IMR-90 (cell line): ENCODE measurements around the gene NGEF. TPM values are rescaled to one million over a fixed set of nuclear protein-coding genes. Genes with fewer than 3 reads are reported as not detected.

Source experiments
- ATAC-seq: fragments of 200-7000 bp; cut with Tn5 transposase; 2 replicates; pipeline ENCODE4 v1.9.1; 2020; ENCODE audit warnings: low read depth, mild to moderate bottlenecking, moderate library complexity
- BruUV-seq: library from RNA; stranded (reverse); fragments of 400-500 nt; replicated peaks from 2 replicates; lab custom pipeline; 2021; lab: Mats Ljungman, UMichigan
- CTCF ChIA-PET: fragments of 300-600 bp; formaldehyde crosslinking; extraction: SDS; loops from one replicate; lab custom pipeline; 2021; ENCODE audit warnings: antibody characterized with exemption; lab: Yijun Ruan, JAX
- POLR2A ChIA-PET: fragments of 300-600 bp; sonication (Branson Sonifier 250); formaldehyde crosslinking; loops from one replicate; lab custom pipeline; 2022; ENCODE audit warnings: antibody characterized with exemption; ENCODE audit not compliant: unreplicated experiment; lab: Charles Lee
- DNase-seq: peaks from one replicate; pipeline ENCODE4 v3.0.0; 2013
- H2AFZ ChIP-seq: replicated peaks from 2 replicates; pipeline ENCODE3; 2013; ENCODE audit warnings: low read length, mild to moderate bottlenecking; ENCODE audit not compliant: poor library complexity
- H2AK5ac ChIP-seq: 2 replicates; pipeline ENCODE4 v1.6.1; 2013; ENCODE audit warnings: low read depth, low read length, inconsistent platforms
- H2AK9ac ChIP-seq: replicated peaks from 2 replicates; pipeline ENCODE3; 2013; ENCODE audit warnings: mild to moderate bottlenecking, low read depth, low read length, moderate library complexity; ENCODE audit not compliant: poor library complexity
- H2BK120ac ChIP-seq: 2 replicates; pipeline ENCODE4 v1.6.1; 2013; ENCODE audit warnings: low read depth, low read length, inconsistent platforms
- H2BK15ac ChIP-seq: 3 replicates; pipeline ENCODE4 v1.6.1; 2013; ENCODE audit warnings: low read depth, low read length, inconsistent platforms
- H2BK20ac ChIP-seq: 2 replicates; pipeline ENCODE4 v1.6.1; 2013; ENCODE audit warnings: low read depth, mild to moderate bottlenecking, inconsistent platforms, low read length, moderate library complexity
- H2BK5ac ChIP-seq: 2 replicates; pipeline ENCODE4 v1.6.1; 2013; ENCODE audit warnings: mild to moderate bottlenecking, low read depth, low read length, inconsistent platforms; ENCODE audit not compliant: poor library complexity, severe bottlenecking
- H3K14ac ChIP-seq: replicated peaks from 2 replicates; pipeline ENCODE4 v1.6.1; 2013; ENCODE audit warnings: low read depth, low read length, inconsistent platforms
- H3K18ac ChIP-seq: 2 replicates; pipeline ENCODE4 v1.6.1; 2013; ENCODE audit warnings: low read depth, low read length, control low read depth
- H3K23ac ChIP-seq: 2 replicates; pipeline ENCODE4 v1.6.1; 2013; ENCODE audit warnings: low read depth, low read length, inconsistent platforms
- H3K27ac ChIP-seq: 2 replicates; pipeline ENCODE4 v1.5.1; 2013; ENCODE audit warnings: mild to moderate bottlenecking, control low read depth, low read length; ENCODE audit not compliant: insufficient read depth
- H3K27me3 ChIP-seq: 2 replicates; pipeline ENCODE4 v1.6.1; 2013; ENCODE audit warnings: low read length; ENCODE audit not compliant: control insufficient read depth, insufficient read depth
- H3K36me3 ChIP-seq: 2 replicates; pipeline ENCODE4 v1.6.1; 2013; ENCODE audit warnings: low read length, mixed read lengths; ENCODE audit not compliant: control insufficient read depth, insufficient read depth
- H3K4ac ChIP-seq: 2 replicates; pipeline ENCODE4 v1.6.1; 2013; ENCODE audit warnings: low read depth, low read length, inconsistent platforms
- H3K4me1 ChIP-seq: 2 replicates; pipeline ENCODE4 v1.6.1; 2013; ENCODE audit warnings: low read length, mixed read lengths; ENCODE audit not compliant: control insufficient read depth, insufficient read depth
- H3K4me2 ChIP-seq: 2 replicates; pipeline ENCODE4 v1.6.1; 2013; ENCODE audit warnings: low read depth, mild to moderate bottlenecking, control low read depth, low read length, moderate library complexity
- H3K4me3 ChIP-seq: 2 replicates; pipeline ENCODE4 v1.5.1; 2013; ENCODE audit warnings: low read depth, mild to moderate bottlenecking, control low read depth, low read length, moderate library complexity; ENCODE audit not compliant: insufficient read depth
- H3K56ac ChIP-seq: 2 replicates; pipeline ENCODE4 v1.6.1; 2013; ENCODE audit warnings: low read length, inconsistent platforms; ENCODE audit not compliant: insufficient read depth; ENCODE audit errors: extremely low read depth
- H3K79me1 ChIP-seq, 2 experiments: 2 replicates each; pipeline ENCODE4 v1.6.1; 2013; ENCODE audit warnings: low read length in 2 of 2, inconsistent platforms in 1 of 2, low read depth in 1 of 2
- H3K9ac ChIP-seq: 2 replicates; pipeline ENCODE4 v1.6.1; 2013; ENCODE audit warnings: low read depth, low read length, control low read depth
- H3K9me1 ChIP-seq: 2 replicates; pipeline ENCODE4 v1.6.1; 2013; ENCODE audit warnings: low read length, inconsistent platforms; ENCODE audit not compliant: insufficient read depth
- H3K9me3 ChIP-seq: 2 replicates; pipeline ENCODE4 v1.6.1; 2013; ENCODE audit warnings: low read length; ENCODE audit not compliant: control insufficient read depth, insufficient read depth
- H4K20me1 ChIP-seq: 2 replicates; pipeline ENCODE4 v1.6.1; 2013; ENCODE audit warnings: low read length, inconsistent platforms; ENCODE audit not compliant: insufficient read depth
- H4K5ac ChIP-seq: 2 replicates; pipeline ENCODE4 v1.6.1; 2013; ENCODE audit warnings: mild to moderate bottlenecking, low read depth, low read length, control low read depth
- H4K8ac ChIP-seq, 2 experiments: 2 replicates each; pipeline ENCODE4 v1.6.1; 2013; ENCODE audit warnings: low read depth in 2 of 2, low read length in 2 of 2, control low read depth in 1 of 2, inconsistent platforms in 1 of 2
- H4K91ac ChIP-seq: 2 replicates; pipeline ENCODE4 v1.6.1; 2013; ENCODE audit warnings: low read depth, low read length, inconsistent platforms; ENCODE audit not compliant: insufficient read depth
- BHLHE40 ChIP-seq: fragments of 150-350 bp; IDR thresholded peaks from 2 replicates; pipeline ENCODE4 v1.6.1; 2016; ENCODE audit warnings: mild to moderate bottlenecking, low read depth, low read length
- CEBPB ChIP-seq: IDR thresholded peaks from 2 replicates; pipeline ENCODE4 v1.6.1; 2012; ENCODE audit warnings: low read depth, low read length, improper control_type of control experiment
- CHD1 ChIP-seq: IDR thresholded peaks from 2 replicates; pipeline ENCODE4 v1.6.1; 2012; ENCODE audit warnings: low read depth, low read length, improper control_type of control experiment
- FOS ChIP-seq: fragments of 150-350 bp; IDR thresholded peaks from 2 replicates; pipeline ENCODE4 v1.6.1; 2016; ENCODE audit warnings: low read depth, low read length
- MAFK ChIP-seq: IDR thresholded peaks from 2 replicates; pipeline ENCODE4 v1.6.1; 2012; ENCODE audit warnings: low read depth, low read length, improper control_type of control experiment
- NFE2L2 ChIP-seq: fragments of 150-350 bp; IDR thresholded peaks from 2 replicates; pipeline ENCODE4 v1.6.1; 2016; ENCODE audit warnings: low read depth, mild to moderate bottlenecking, low read length
- POLR2A ChIP-seq: IDR thresholded peaks from 2 replicates; pipeline ENCODE4 v1.6.1; 2012; ENCODE audit warnings: mild to moderate bottlenecking, low read depth, low read length
- RAD21 ChIP-seq: IDR thresholded peaks from 2 replicates; pipeline ENCODE4 v1.6.1; 2012; ENCODE audit warnings: low read length, improper control_type of control experiment
- RCOR1 ChIP-seq: IDR thresholded peaks from 2 replicates; pipeline ENCODE4 v1.6.1; 2012; ENCODE audit warnings: mild to moderate bottlenecking, low read length, improper control_type of control experiment; ENCODE audit not compliant: insufficient replicate concordance
- RFX5 ChIP-seq: IDR thresholded peaks from 2 replicates; pipeline ENCODE4 v1.8.0; 2012; ENCODE audit warnings: low read depth, mild to moderate bottlenecking, low read length, moderate library complexity
- WGBS, 2 experiments: methylation state at CpG; one replicate each; pipeline versions ENCODE4 v1.1.5 to v1.1.7; 2013; ENCODE audit warnings: missing lambda C conversion rate in 2 of 2; ENCODE audit not compliant: insufficient read length in 1 of 2; ENCODE audit errors: extremely low coverage in 2 of 2; 5-methylcytosine and 5-hydroxymethylcytosine counted together
- dilution Hi-C: fragments of 300-500 bp; cut with HindIII; formaldehyde crosslinking; loops from one replicate; pipeline ENCODE4 v1.14.3; 2018; ENCODE audit warnings: low sequenced_read_pairs; ENCODE audit not compliant: unreplicated experiment
- in situ Hi-C: fragments of 300-500 bp; cut with MboI; formaldehyde crosslinking; loops from 3 replicates; pipeline ENCODE4 v1.14.3; 2019; ENCODE audit warnings: low sequenced_read_pairs, inconsistent platforms, mixed read lengths
- intact Hi-C: fragments of 100-400 bp; cut with micrococcal nuclease; formaldehyde crosslinking; loops from 2 replicates; pipeline ENCODE4 v1.10.0; 2022
- polyA plus RNA-seq, 3 experiments: library from polyadenylated mRNA; depleted of rRNA; stranded (reverse); fragments of >200 nt; gene quantifications; 2 replicates each; pipeline ENCODE4 v1.2.3, GENCODE V29; 2012; ENCODE audit warnings: low replicate concordance in 1 of 3
- total RNA-seq: library from RNA; depleted of rRNA; stranded (reverse); fragments of >200 nt; gene quantifications from 2 replicates; pipeline ENCODE4 v1.2.3, GENCODE V29; 2012
- TF ChIP-seq, protein P1 (sequence below): fragments of 150-350 bp; IDR thresholded peaks from 2 replicates; pipeline ENCODE4 v1.6.1; 2016; ENCODE audit warnings: low read depth, mild to moderate bottlenecking, low read length, moderate library complexity, borderline replicate concordance
- TF ChIP-seq, protein P2 (sequence below): fragments of 150-350 bp; IDR thresholded peaks from 2 replicates; pipeline ENCODE4 v1.6.1; 2017; ENCODE audit warnings: mild to moderate bottlenecking, antibody characterized with exemption, low read length, low read depth
- TF ChIP-seq, protein P3 (sequence below): conservative IDR thresholded peaks from 2 replicates; pipeline ENCODE4 v1.5.1; 2012; ENCODE audit warnings: mild to moderate bottlenecking, low read depth, low read length, improper control_type of control experiment

Gene NGEF
- total and polyA plus RNA-seq, 2 of the 4 experiments (the other 2 are of a cell fraction), result 1.1 to 1.7 TPM

DNA sequence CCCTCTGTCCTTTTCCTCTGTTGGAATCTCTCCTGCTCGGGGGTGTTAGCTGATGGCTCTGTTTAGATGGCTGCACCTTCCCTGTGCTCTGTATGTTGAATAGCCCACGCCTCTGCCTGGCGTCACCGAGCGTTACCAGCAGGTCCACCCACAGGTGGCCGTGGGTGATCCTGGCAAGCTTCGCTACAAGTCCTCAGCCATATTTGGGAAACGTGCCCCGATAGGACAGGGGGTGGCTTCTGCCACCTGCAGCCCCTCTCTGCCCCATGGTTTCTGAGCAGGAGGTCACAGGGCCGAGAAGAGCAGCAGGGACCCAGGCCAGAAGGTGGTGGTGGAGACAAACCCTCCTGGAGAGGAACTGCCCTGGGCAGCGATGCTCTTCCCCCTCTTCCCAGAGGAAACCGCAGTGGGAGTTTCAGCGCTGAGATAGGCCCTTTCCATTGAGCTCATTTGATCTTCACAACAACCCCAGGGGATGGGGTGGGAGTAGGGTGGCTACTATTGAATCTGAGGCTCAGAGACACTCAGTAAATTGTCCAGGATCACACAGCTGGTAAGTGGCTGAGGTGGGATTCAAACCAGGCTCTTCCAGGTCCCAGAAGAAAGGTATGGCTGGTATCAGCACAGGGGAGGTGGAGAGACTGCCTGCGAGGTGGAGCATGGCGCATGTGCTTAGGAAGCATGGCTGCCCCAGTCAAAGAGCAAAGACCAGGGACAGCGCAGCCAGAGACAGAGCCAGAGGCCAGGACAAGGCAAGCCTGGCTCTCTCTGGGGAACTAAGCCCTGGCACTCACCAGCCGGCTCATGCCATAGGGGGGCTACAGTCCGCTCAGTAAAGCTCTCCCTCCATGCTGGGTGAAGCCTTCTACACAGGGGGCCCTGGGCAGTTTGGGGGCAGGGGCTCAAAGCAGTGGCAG lies 15.0 kb downstream of the NGEF start (continued):
- no peak for TF ChIP-seq MAFK

DNA sequence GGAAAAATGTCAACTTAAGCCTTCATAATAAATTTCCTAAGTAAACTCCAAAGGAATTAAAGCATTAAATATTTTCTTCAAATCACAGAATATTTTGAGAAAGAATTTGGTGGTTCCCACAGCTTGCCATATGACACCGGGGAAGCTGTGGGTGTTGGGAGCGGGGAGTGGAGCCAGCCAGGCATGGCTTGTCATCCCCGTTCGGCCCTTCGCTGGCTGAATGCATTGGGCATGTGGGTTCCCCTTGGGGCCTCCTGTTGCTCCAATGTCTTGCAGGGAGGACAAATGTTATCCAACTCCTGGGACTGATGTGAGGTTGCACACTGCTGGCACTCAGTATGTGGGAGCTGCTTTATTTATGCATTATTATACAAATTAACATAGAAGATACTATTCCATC lies 18.6 kb downstream of the NGEF start:
- intact Hi-C loops, result no loop called here
- ATAC-seq, result no peak
- no CpG with 5 or more reads among the region's 5 CpGs for WGBS, 2 experiments
- TF ChIP-seq, protein P1, sequence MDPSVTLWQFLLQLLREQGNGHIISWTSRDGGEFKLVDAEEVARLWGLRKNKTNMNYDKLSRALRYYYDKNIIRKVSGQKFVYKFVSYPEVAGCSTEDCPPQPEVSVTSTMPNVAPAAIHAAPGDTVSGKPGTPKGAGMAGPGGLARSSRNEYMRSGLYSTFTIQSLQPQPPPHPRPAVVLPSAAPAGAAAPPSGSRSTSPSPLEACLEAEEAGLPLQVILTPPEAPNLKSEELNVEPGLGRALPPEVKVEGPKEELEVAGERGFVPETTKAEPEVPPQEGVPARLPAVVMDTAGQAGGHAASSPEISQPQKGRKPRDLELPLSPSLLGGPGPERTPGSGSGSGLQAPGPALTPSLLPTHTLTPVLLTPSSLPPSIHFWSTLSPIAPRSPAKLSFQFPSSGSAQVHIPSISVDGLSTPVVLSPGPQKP, result no peak
- TF ChIP-seq BHLHE40 (no peak), RAD21 (no peak), RFX5 (no peak), POLR2A (no peak), RCOR1 (no peak), CEBPB (no peak), CHD1 (no peak), NFE2L2 (no peak), FOS (no peak)
- TF ChIP-seq, protein P2, sequence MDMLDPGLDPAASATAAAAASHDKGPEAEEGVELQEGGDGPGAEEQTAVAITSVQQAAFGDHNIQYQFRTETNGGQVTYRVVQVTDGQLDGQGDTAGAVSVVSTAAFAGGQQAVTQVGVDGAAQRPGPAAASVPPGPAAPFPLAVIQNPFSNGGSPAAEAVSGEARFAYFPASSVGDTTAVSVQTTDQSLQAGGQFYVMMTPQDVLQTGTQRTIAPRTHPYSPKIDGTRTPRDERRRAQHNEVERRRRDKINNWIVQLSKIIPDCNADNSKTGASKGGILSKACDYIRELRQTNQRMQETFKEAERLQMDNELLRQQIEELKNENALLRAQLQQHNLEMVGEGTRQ, result no peak
- TF ChIP-seq, protein P3, sequence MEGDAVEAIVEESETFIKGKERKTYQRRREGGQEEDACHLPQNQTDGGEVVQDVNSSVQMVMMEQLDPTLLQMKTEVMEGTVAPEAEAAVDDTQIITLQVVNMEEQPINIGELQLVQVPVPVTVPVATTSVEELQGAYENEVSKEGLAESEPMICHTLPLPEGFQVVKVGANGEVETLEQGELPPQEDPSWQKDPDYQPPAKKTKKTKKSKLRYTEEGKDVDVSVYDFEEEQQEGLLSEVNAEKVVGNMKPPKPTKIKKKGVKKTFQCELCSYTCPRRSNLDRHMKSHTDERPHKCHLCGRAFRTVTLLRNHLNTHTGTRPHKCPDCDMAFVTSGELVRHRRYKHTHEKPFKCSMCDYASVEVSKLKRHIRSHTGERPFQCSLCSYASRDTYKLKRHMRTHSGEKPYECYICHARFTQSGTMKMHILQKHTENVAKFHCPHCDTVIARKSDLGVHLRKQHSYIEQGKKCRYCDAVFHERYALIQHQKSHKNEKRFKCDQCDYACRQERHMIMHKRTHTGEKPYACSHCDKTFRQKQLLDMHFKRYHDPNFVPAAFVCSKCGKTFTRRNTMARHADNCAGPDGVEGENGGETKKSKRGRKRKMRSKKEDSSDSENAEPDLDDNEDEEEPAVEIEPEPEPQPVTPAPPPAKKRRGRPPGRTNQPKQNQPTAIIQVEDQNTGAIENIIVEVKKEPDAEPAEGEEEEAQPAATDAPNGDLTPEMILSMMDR, result no peak

More for the DNA sequence above, 18.6 kb downstream of the NGEF start:
- H2AK9ac ChIP-seq, result no peak overlapping the region
- H3K27ac ChIP-seq, result no peak overlapping the region
- no peaks in the 10 kb centered on the region for H3K4me1 ChIP-seq
- H3K23ac ChIP-seq, result no peak overlapping the region
- H2BK120ac ChIP-seq, result no peak overlapping the region
- H3K36me3 ChIP-seq, result no peaks in the 10 kb centered on the region
- no peaks in the 10 kb centered on the region for H4K20me1 ChIP-seq
- H3K4ac ChIP-seq, result no peak overlapping the region
- no peak overlapping the region for H3K9ac ChIP-seq
- ChIA-PET POLR2A (no interaction called here), CTCF (interaction anchor here (0.7 kb wide), 1 partner anchor 137 kb away, joined by 4 read pairs; no protein-coding TSS in a partner anchor)
- H3K79me1 ChIP-seq, result no peaks in the 10 kb centered on the region
- H3K18ac ChIP-seq, result no peak overlapping the region
- dilution Hi-C loops (no loop called here), in situ Hi-C loops (no loop called here)
- BruUV-seq, result no TSS peak
- H3K9me3 ChIP-seq, result no peaks in the 10 kb centered on the region
- no peak overlapping the region for H2AFZ ChIP-seq
- H4K5ac ChIP-seq, result no peak overlapping the region
- H2AK5ac ChIP-seq, result no peak overlapping the region
- no peak overlapping the region for H3K14ac ChIP-seq
- no peak overlapping the region for H2BK20ac ChIP-seq
- H2BK15ac ChIP-seq, result no peak overlapping the region
- no peaks in the 10 kb centered on the region for H3K9me1 ChIP-seq
- H3K56ac ChIP-seq, result no peak overlapping the region
- no peak overlapping the region for H3K4me2 ChIP-seq
- H3K4me3 ChIP-seq, result no peak overlapping the region
- H4K91ac ChIP-seq, result no peak overlapping the region
- H2BK5ac ChIP-seq, result no peak overlapping the region
- H3K27me3 ChIP-seq, result peaks cover 6% of the 10 kb centered on the region
- no peak for DNase-seq
- H4K8ac ChIP-seq, result no peak overlapping the region
